Measurements from ENCODE around the gene ANKRD9. TPM values are rescaled to one million over a fixed set of nuclear protein-coding genes. Genes with fewer than 3 reads are reported as not detected.

Gene ANKRD9
- total and polyA plus RNA-seq, 2 experiments from 2014 or later = 17.3 to 95.9 TPM

DNA sequence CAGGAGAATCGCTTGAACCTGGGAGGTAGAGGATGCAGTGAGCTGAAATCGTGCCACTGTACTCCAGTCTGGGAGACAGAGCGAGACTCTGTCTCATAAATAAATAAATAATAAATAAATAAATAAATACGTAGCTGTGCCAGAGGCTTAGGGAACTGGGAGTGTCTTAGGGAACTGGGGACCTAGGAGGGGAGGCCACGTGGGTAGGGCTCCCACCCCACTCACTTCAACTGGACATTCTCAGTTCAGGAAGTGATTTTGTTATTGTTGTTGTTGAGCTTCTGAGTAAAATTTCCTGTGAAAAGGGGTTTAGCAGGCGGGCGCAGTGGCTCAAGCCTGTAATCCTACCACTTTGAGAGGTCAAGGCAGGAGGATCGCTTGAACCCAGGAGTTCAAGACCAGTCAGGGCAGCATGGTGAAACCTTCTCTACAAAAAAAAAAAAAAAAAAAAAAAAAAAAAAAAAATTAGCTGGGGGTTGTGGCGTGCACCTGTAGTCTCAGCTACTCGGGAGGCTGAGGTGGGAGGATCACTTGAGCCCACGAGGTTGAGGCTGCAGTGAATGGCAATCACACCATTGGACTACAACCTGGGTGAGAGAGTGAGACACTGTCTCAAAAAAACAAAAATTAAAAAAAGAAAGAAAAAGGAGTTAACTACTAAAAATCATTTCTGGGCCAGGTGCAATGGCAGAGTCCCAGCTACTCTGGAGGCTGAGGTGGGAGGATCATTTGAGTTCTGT, 19.0 kb upstream of the ANKRD9 start:
- Mint-ChIP-seq H3K27ac (no peak overlapping the region), H3K27me3 (ENCODE audit: insufficient read depth, low read depth, poor library complexity) (peaks cover 6% of the 10 kb centered on the region), H3K4me1 (peaks cover 15% of the 10 kb centered on the region), H3K4me3 (no peak overlapping the region), H3K36me3 (ENCODE audit: low read depth) (no peaks in the 10 kb centered on the region), H3K9me3 (no peaks in the 10 kb centered on the region)
- H3K9me2 ChIP-seq (ENCODE audit: insufficient read depth) = no peaks in the 10 kb centered on the region
- H3F3A ChIP-seq (replicated peaks; ENCODE audit: low read depth) = peaks cover 11% of the 10 kb centered on the region; the same call in 1 of the 2 replicates
- H3K4me1 ChIP-seq (ENCODE audit: insufficient read depth) = peaks cover 17% of the 10 kb centered on the region
- H2AFZ ChIP-seq = no peak overlapping the region
- H4K20me1 ChIP-seq (replicated peaks; ENCODE audit: insufficient read depth) = no peaks in the 10 kb centered on the region
- TF ChIP-seq EZH2 (IDR thresholded peaks at IDR 0.05; ENCODE audit: low read depth, unreplicated experiment) (no peak), STAT1 (IDR thresholded peaks at IDR 0.05; ENCODE audit: unreplicated experiment) (no peak), ZNF114 (CRISPR knock-in tag; IDR thresholded peaks at IDR 0.05) (no peak)
- TF ChIP-seq, protein P1, sequence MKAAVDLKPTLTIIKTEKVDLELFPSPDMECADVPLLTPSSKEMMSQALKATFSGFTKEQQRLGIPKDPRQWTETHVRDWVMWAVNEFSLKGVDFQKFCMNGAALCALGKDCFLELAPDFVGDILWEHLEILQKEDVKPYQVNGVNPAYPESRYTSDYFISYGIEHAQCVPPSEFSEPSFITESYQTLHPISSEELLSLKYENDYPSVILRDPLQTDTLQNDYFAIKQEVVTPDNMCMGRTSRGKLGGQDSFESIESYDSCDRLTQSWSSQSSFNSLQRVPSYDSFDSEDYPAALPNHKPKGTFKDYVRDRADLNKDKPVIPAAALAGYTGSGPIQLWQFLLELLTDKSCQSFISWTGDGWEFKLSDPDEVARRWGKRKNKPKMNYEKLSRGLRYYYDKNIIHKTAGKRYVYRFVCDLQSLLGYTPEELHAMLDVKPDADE (IDR thresholded peaks at IDR 0.05) = no peak
- H3K4me2 ChIP-seq = no peak overlapping the region
- no peak for DNase-seq (ENCODE audit: low spot score)
- H3K79me2 ChIP-seq (replicated peaks; ENCODE audit: insufficient read depth) = no peaks in the 10 kb centered on the region
- H3K4me3 ChIP-seq = no peak overlapping the region
- no peak overlapping the region for H3K27ac ChIP-seq (ENCODE audit: low read depth)
- no peak for ATAC-seq
- no peaks in the 10 kb centered on the region for H3K36me3 ChIP-seq (ENCODE audit: insufficient read depth)
- no peaks in the 10 kb centered on the region; the same call in 1 of the 2 replicates for H3K27me3 ChIP-seq (ENCODE audit: insufficient read depth)

DNA sequence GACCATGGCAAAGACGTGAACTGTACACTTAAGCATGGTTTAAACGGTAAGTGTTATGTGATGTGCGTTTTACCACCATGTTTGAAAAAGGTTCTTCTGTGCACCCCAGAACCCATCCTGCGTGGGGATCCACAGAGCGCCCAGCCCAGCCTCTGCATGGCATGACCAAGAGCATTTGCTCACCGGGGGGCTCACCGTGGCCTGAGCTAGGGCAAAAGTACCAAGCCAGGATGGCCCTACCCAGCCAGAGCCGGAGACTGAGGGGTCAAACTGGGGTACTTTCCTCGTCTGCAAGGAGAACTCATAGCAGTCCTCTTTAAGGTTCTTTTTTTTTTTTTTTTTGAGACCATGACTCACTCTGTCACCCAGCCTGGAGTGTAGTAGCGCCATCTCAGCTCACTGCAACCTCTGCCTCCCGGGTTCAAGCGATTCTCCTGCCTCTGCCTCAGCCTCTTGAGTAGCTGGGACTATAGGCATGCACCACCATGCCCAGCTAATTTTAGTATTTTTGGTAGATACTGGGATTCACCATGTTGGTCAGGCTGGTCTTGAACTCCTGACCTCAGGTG, 16.4 kb upstream of the ANKRD9 start:
- H3K36me3 Mint-ChIP-seq (ENCODE audit: low read depth) = no peaks in the 10 kb centered on the region
- Histone ChIP-seq H3K4me3 (peak overlapping the region; percentile 63; the same call in 1 of the 2 replicates), H4K20me1 (replicated peaks; ENCODE audit: insufficient read depth) (no peaks in the 10 kb centered on the region), H3K4me2 (peak overlapping the region; percentile 86), H2AFZ (peak overlapping the region; percentile 72), H3K27me3 (ENCODE audit: insufficient read depth) (peaks cover 10% of the 10 kb centered on the region; the same call in 1 of the 2 replicates), H3K79me2 (replicated peaks; ENCODE audit: insufficient read depth) (no peaks in the 10 kb centered on the region), H3K4me1 (ENCODE audit: insufficient read depth) (peaks cover 22% of the 10 kb centered on the region), H3F3A (replicated peaks; ENCODE audit: low read depth) (peaks cover 16% of the 10 kb centered on the region; the same call in 1 of the 2 replicates), H3K9me2 (ENCODE audit: insufficient read depth) (no peaks in the 10 kb centered on the region), H3K27ac (ENCODE audit: low read depth) (no peak overlapping the region), H3K36me3 (ENCODE audit: insufficient read depth) (no peaks in the 10 kb centered on the region)
- peak overlapping the region; percentile 80 for H3K4me3 Mint-ChIP-seq
- no peak overlapping the region for H3K27ac Mint-ChIP-seq
- H3K4me1 Mint-ChIP-seq = peaks cover 19% of the 10 kb centered on the region
- no peaks in the 10 kb centered on the region for H3K9me3 Mint-ChIP-seq
- no peak for ATAC-seq
- DNase-seq (ENCODE audit: low spot score) = no peak
- peaks cover 8% of the 10 kb centered on the region for H3K27me3 Mint-ChIP-seq (ENCODE audit: insufficient read depth, low read depth, poor library complexity)
- TF ChIP-seq, protein P1 (IDR thresholded peaks at IDR 0.05) = no peak
- TF ChIP-seq CREB1 (CRISPR knock-in tag; IDR thresholded peaks at IDR 0.05; ENCODE audit: low read depth) (no peak), POLR2AphosphoS5 (IDR thresholded peaks at IDR 0.05; ENCODE audit: low read depth) (no peak), EZH2 (IDR thresholded peaks at IDR 0.05; ENCODE audit: low read depth, unreplicated experiment) (no peak), JUNB (IDR thresholded peaks at IDR 0.05; ENCODE audit: unreplicated experiment) (no peak), ZNF114 (CRISPR knock-in tag; IDR thresholded peaks at IDR 0.05) (no peak)
- TF ChIP-seq, protein P2, sequence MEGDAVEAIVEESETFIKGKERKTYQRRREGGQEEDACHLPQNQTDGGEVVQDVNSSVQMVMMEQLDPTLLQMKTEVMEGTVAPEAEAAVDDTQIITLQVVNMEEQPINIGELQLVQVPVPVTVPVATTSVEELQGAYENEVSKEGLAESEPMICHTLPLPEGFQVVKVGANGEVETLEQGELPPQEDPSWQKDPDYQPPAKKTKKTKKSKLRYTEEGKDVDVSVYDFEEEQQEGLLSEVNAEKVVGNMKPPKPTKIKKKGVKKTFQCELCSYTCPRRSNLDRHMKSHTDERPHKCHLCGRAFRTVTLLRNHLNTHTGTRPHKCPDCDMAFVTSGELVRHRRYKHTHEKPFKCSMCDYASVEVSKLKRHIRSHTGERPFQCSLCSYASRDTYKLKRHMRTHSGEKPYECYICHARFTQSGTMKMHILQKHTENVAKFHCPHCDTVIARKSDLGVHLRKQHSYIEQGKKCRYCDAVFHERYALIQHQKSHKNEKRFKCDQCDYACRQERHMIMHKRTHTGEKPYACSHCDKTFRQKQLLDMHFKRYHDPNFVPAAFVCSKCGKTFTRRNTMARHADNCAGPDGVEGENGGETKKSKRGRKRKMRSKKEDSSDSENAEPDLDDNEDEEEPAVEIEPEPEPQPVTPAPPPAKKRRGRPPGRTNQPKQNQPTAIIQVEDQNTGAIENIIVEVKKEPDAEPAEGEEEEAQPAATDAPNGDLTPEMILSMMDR (conservative IDR thresholded peaks at IDR 0.05; ENCODE audit: low read depth in 2 of 2) = no peak
- TF ChIP-seq, protein P3, sequence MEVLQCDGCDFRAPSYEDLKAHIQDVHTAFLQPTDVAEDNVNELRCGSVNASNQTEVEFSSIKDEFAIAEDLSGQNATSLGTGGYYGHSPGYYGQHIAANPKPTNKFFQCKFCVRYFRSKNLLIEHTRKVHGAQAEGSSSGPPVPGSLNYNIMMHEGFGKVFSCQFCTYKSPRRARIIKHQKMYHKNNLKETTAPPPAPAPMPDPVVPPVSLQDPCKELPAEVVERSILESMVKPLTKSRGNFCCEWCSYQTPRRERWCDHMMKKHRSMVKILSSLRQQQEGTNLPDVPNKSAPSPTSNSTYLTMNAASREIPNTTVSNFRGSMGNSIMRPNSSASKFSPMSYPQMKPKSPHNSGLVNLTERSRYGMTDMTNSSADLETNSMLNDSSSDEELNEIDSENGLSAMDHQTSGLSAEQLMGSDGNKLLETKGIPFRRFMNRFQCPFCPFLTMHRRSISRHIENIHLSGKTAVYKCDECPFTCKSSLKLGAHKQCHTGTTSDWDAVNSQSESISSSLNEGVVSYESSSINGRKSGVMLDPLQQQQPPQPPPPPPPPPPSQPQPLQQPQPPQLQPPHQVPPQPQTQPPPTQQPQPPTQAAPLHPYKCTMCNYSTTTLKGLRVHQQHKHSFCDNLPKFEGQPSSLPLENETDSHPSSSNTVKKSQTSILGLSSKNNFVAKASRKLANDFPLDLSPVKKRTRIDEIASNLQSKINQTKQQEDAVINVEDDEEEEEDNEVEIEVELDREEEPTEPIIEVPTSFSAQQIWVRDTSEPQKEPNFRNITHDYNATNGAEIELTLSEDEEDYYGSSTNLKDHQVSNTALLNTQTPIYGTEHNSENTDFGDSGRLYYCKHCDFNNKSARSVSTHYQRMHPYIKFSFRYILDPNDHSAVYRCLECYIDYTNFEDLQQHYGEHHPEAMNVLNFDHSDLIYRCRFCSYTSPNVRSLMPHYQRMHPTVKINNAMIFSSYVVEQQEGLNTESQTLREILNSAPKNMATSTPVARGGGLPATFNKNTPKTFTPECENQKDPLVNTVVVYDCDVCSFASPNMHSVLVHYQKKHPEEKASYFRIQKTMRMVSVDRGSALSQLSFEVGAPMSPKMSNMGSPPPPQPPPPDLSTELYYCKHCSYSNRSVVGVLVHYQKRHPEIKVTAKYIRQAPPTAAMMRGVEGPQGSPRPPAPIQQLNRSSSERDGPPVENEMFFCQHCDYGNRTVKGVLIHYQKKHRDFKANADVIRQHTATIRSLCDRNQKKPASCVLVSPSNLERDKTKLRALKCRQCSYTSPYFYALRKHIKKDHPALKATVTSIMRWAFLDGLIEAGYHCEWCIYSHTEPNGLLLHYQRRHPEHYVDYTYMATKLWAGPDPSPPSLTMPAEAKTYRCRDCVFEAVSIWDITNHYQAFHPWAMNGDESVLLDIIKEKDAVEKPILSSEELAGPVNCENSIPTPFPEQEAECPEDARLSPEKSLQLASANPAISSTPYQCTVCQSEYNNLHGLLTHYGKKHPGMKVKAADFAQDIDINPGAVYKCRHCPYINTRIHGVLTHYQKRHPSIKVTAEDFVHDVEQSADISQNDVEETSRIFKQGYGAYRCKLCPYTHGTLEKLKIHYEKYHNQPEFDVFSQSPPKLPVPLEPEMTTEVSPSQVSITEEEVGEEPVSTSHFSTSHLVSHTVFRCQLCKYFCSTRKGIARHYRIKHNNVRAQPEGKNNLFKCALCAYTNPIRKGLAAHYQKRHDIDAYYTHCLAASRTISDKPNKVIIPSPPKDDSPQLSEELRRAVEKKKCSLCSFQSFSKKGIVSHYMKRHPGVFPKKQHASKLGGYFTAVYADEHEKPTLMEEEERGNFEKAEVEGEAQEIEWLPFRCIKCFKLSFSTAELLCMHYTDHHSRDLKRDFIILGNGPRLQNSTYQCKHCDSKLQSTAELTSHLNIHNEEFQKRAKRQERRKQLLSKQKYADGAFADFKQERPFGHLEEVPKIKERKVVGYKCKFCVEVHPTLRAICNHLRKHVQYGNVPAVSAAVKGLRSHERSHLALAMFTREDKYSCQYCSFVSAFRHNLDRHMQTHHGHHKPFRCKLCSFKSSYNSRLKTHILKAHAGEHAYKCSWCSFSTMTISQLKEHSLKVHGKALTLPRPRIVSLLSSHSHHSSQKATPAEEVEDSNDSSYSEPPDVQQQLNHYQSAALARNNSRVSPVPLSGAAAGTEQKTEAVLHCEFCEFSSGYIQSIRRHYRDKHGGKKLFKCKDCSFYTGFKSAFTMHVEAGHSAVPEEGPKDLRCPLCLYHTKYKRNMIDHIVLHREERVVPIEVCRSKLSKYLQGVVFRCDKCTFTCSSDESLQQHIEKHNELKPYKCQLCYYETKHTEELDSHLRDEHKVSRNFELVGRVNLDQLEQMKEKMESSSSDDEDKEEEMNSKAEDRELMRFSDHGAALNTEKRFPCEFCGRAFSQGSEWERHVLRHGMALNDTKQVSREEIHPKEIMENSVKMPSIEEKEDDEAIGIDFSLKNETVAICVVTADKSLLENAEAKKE (CRISPR knock-in tag; IDR thresholded peaks at IDR 0.05) = no peak

Measured in GM23338 (cell line).